Heart left ventricle (tissue), 13 donors: ENCODE data around the gene NPTXR.

Source experiments
- POLR2A ChIP-seq, 2 donors: fragments of 450-650 bp; IDR thresholded peaks; one replicate each; pipeline ENCODE4 v1.6.1; 2017; ENCODE audit warnings: antibody characterized with exemption in 2 of 2, mild to moderate bottlenecking in 2 of 2, moderate library complexity in 2 of 2
- TF ChIP-seq, protein P1 (sequence below), 12 donors: fragments of 200-600 bp; sonication (generic) in 4 of 12; IDR thresholded peaks; one replicate each; pipeline versions ENCODE4 v1.5.0 to v1.8.0; 2018 to 2022; ENCODE audit warnings: antibody characterized with exemption in 12 of 12, mild to moderate bottlenecking in 5 of 12
- donor health status: ischemic (EF 13 %, LVEDD 7.1; RV severe dilation, severe dysfunction).
- donor health status: DM: no; HTN: yes; CAD: no.
- donor health status: DM: no; HTN: no; CAD: no.
- donor health status: ischemic (EF 25% LVEDD 6.9; RV normal size, moderate dysfunction).
- donor health status: ischemic (EF 25% LVEDD 5.7; RV mildly dilated, moderate dysfunction).
- donor health status: ischemic (EF 35%, LVEDD 5.7; RV mildly dilated, moderate dysfunction).
- donor health status: nonischemic (EF 11% LVEDD 7.7; RV severe dilation, severe dysfunction).
- donor health status: DM: yes; HTN: yes; CAD: no.
- donor health status: PGD.
- donor health status: ischemic (EF 29% LVEDD 5.4; RV normal size, mild dysfunction).
- donor health status: nonischemic (EF 23%, LVEDD 6.1; RV moderate dilation, normal function).

DNA sequence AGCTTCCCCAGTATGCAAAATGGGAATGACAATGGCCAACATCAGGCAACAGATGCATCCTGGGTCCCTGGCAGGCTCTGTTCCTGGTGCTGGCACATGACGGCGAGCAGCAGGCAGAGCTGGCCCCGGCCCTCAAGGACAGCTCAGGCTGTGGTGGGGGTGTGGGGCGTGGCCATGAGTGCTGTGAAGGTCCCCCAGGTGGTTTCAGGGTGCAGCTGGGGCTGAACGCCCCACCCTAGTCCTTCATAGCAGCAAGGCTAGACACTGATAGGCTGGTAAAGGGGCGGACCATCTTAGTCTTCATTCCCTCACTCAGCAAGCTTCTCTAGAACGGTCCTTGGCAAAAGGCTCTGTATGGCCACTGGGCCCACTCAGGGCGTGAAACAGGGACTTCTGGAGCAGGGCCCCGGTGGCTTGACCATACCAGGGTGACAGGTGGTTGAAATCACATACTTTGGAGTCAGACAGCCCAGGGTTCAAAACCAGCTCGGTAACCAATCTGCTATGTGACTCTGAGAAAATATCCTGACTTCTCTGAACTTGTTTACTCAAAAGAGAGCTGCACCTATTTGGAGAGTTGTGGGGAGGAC is 15.1 kb downstream of the NPTXR start:
- TF ChIP-seq, protein P1, sequence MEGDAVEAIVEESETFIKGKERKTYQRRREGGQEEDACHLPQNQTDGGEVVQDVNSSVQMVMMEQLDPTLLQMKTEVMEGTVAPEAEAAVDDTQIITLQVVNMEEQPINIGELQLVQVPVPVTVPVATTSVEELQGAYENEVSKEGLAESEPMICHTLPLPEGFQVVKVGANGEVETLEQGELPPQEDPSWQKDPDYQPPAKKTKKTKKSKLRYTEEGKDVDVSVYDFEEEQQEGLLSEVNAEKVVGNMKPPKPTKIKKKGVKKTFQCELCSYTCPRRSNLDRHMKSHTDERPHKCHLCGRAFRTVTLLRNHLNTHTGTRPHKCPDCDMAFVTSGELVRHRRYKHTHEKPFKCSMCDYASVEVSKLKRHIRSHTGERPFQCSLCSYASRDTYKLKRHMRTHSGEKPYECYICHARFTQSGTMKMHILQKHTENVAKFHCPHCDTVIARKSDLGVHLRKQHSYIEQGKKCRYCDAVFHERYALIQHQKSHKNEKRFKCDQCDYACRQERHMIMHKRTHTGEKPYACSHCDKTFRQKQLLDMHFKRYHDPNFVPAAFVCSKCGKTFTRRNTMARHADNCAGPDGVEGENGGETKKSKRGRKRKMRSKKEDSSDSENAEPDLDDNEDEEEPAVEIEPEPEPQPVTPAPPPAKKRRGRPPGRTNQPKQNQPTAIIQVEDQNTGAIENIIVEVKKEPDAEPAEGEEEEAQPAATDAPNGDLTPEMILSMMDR (IDR thresholded peaks at IDR 0.05), result no peak
- no peak for TF ChIP-seq POLR2A (IDR thresholded peaks at IDR 0.05)
